Astrocyte (in vitro differentiated cells and primary cell): ENCODE data around the gene PROSER3. TPM values are rescaled to one million over a fixed set of nuclear protein-coding genes. Genes with fewer than 3 reads are reported as not detected.

Experiments used
- DNase-seq: peaks from one replicate; pipeline ENCODE4 v3.0.0-alpha.2; 2010; ENCODE audit warnings: low read depth
- FAIRE-seq: peaks from 2 replicates; lab custom pipeline; 2011; peaks lifted over from hg19 to GRCh38; lab: Jason Lieb, UNC
- H2AFZ ChIP-seq: 2 replicates; pipeline ENCODE4 v1.6.0; 2012; ENCODE audit warnings: low read depth, low read length, inconsistent platforms
- H3K27ac ChIP-seq: 2 replicates; pipeline ENCODE4 v1.5.1; 2011; ENCODE audit warnings: low read depth, low read length, inconsistent platforms
- H3K27me3 ChIP-seq: 2 replicates; pipeline ENCODE4 v1.6.0; 2011; ENCODE audit warnings: low read length, inconsistent platforms; ENCODE audit not compliant: insufficient read depth
- H3K36me3 ChIP-seq: 2 replicates; pipeline ENCODE4 v1.5.1; 2011; ENCODE audit warnings: low read length, inconsistent platforms; ENCODE audit not compliant: insufficient read depth
- H3K4me1 ChIP-seq: 2 replicates; pipeline ENCODE4 v1.5.1; 2011; ENCODE audit warnings: low read length, inconsistent platforms; ENCODE audit not compliant: insufficient read depth
- H3K4me2 ChIP-seq: 2 replicates; pipeline ENCODE4 v1.6.0; 2012; ENCODE audit warnings: low read length, inconsistent platforms
- H3K4me3 ChIP-seq: 2 replicates; pipeline ENCODE4 v1.5.1; 2011; ENCODE audit warnings: low read depth, mild to moderate bottlenecking, low read length, inconsistent platforms; ENCODE audit not compliant: insufficient read depth
- H3K79me2 ChIP-seq: 2 replicates; pipeline ENCODE4 v1.6.0; 2012; ENCODE audit warnings: mild to moderate bottlenecking, low read length, inconsistent platforms; ENCODE audit not compliant: insufficient read depth
- H3K9ac ChIP-seq: 2 replicates; pipeline ENCODE4 v1.6.0; 2012; ENCODE audit warnings: mild to moderate bottlenecking, low read length, inconsistent platforms
- H3K9me3 ChIP-seq: 2 replicates; pipeline ENCODE4 v1.5.1; 2012; ENCODE audit warnings: low read depth, mild to moderate bottlenecking, low read length, inconsistent platforms; ENCODE audit not compliant: insufficient read depth
- H4K20me1 ChIP-seq: 2 replicates; pipeline ENCODE4 v1.6.0; 2012; ENCODE audit warnings: low read length, inconsistent platforms; ENCODE audit not compliant: insufficient read depth
- H3K27ac Mint-ChIP-seq: one replicate; pipeline ENCODE4 v1.8.0; 2021; ENCODE audit warnings: mild to moderate bottlenecking, mixed read lengths; ENCODE audit not compliant: unreplicated experiment
- H3K27me3 Mint-ChIP-seq: one replicate; pipeline ENCODE4 v1.8.0; 2021; ENCODE audit warnings: low read depth, mixed read lengths; ENCODE audit not compliant: unreplicated experiment
- H3K36me3 Mint-ChIP-seq: one replicate; pipeline ENCODE4 v1.8.0; 2021; ENCODE audit warnings: low read depth, mixed read lengths; ENCODE audit not compliant: unreplicated experiment
- H3K4me1 Mint-ChIP-seq: one replicate; pipeline ENCODE4 v1.8.0; 2021; ENCODE audit warnings: low read depth, mixed read lengths; ENCODE audit not compliant: unreplicated experiment
- H3K4me3 Mint-ChIP-seq: one replicate; pipeline ENCODE4 v1.8.0; 2021; ENCODE audit warnings: mild to moderate bottlenecking, moderate library complexity, mixed read lengths; ENCODE audit not compliant: unreplicated experiment
- H3K9me3 Mint-ChIP-seq: one replicate; pipeline ENCODE4 v1.8.0; 2021; ENCODE audit warnings: mild to moderate bottlenecking, mixed read lengths; ENCODE audit not compliant: unreplicated experiment
- CTCF ChIP-seq: IDR thresholded peaks from 2 replicates; pipeline ENCODE4 v1.5.1; 2011; ENCODE audit warnings: low read depth, mild to moderate bottlenecking, inconsistent platforms, low read length, moderate library complexity; ENCODE audit not compliant: insufficient read depth
- EZH2 ChIP-seq: IDR thresholded peaks from 2 replicates; pipeline ENCODE4 v1.6.1; 2012; ENCODE audit warnings: mild to moderate bottlenecking, low read length, inconsistent platforms; ENCODE audit not compliant: insufficient read depth
- total RNA-seq: library from RNA; stranded (reverse); gene quantifications from 2 replicates; pipeline ENCODE4 v1.2.1, GENCODE V29; 2021

Gene PROSER3
- total RNA-seq, 1 donor from 2014 or later = 35.6 TPM

- H3K4me3 ChIP-seq = peak overlapping the region; percentile 100
- H2AFZ ChIP-seq = no peak overlapping the region
- TF ChIP-seq CTCF = no peak
- no peak for TF ChIP-seq EZH2
- H3K27me3 ChIP-seq = no peaks in the 10 kb centered on the region
- peaks cover 16% of the 10 kb centered on the region for H3K4me1 Mint-ChIP-seq
- no peak for DNase-seq
- no peaks in the 10 kb centered on the region for H3K9me3 ChIP-seq
- H3K9ac ChIP-seq = peak overlapping the region; percentile 99
- peaks cover 2% of the 10 kb centered on the region for H3K27me3 Mint-ChIP-seq
- peaks cover 16% of the 10 kb centered on the region for H4K20me1 ChIP-seq
- H3K4me2 ChIP-seq = peak overlapping the region; percentile 96
- peaks cover 20% of the 10 kb centered on the region for H3K36me3 Mint-ChIP-seq
- peaks cover 40% of the 10 kb centered on the region for H3K79me2 ChIP-seq
- peaks cover 35% of the 10 kb centered on the region for H3K4me1 ChIP-seq
- H3K36me3 ChIP-seq = peaks cover 5% of the 10 kb centered on the region
- H3K27ac ChIP-seq = peak overlapping the region; percentile 99
- H3K4me3 Mint-ChIP-seq = peak overlapping the region; percentile 74
- H3K9me3 Mint-ChIP-seq = no peaks in the 10 kb centered on the region
- FAIRE-seq = no peak
- peak overlapping the region; percentile 88 for H3K27ac Mint-ChIP-seq
These were observed 2.2 kb upstream of the PROSER3 start for GRCh38 chr19:35755550-35756376.

- peak within 1 kb of the TSS; percentile 99 for H3K9ac ChIP-seq
- FAIRE-seq = no peak
- TF ChIP-seq CTCF (no peak), EZH2 (no peak)
- H3K4me3 ChIP-seq = peak within 1 kb of the TSS; percentile 100
- H3K9me3 ChIP-seq = no peaks in the 10 kb centered on the region
- no peaks in the 10 kb centered on the region for H3K9me3 Mint-ChIP-seq
- H3K36me3 Mint-ChIP-seq = peaks cover 20% of the 10 kb centered on the region
- peak within 1 kb of the TSS; percentile 96 for H3K4me2 ChIP-seq
- DNase-seq = peak; percentile 29
- peaks cover 35% of the 10 kb centered on the region for H3K4me1 ChIP-seq
- peak within 1 kb of the TSS; percentile 99 for H3K27ac ChIP-seq
- peak within 1 kb of the TSS; percentile 95 for H3K4me3 Mint-ChIP-seq
- H3K79me2 ChIP-seq = peaks cover 37% of the 10 kb centered on the region
- H3K27me3 Mint-ChIP-seq = peaks cover 2% of the 10 kb centered on the region
- H3K27me3 ChIP-seq = no peaks in the 10 kb centered on the region
- H4K20me1 ChIP-seq = peaks cover 16% of the 10 kb centered on the region
- H3K36me3 ChIP-seq = peaks cover 5% of the 10 kb centered on the region
- peak within 1 kb of the TSS; percentile 47 for H2AFZ ChIP-seq
- peaks cover 16% of the 10 kb centered on the region for H3K4me1 Mint-ChIP-seq
- H3K27ac Mint-ChIP-seq = peak within 1 kb of the TSS; percentile 97
These were observed 1.4 kb upstream of the PROSER3 start, which contains the start of gene HSPB6 for GRCh38 chr19:35756377-35757230. HSPB6 (minus strand) TSS chr19:35757029; CDS start chr19:35757008, 21 bp downstream.
